GM21367 (cell line): ENCODE data around the gene EDEM2.
"Not testable (repeated sequence)": the region's sequence is repeated elsewhere in the genome, so short reads cannot be mapped to it uniquely, and the experiment has no call there.

Experiments
- ATAC-seq: cut with Tn5 transposase; IDR thresholded peaks from one replicate; pipeline ENCODE4 v1.9.1; 2021; ENCODE audit not compliant: unreplicated experiment

Gene EDEM2

GRCh38 chr20:35133735-35134134 lies 13.4 kb downstream of the EDEM2 start:
- no peak for ATAC-seq

GRCh38 chr20:35133031-35133430 lies 14.1 kb downstream of the EDEM2 start:
- no peak for ATAC-seq

- no peak for ATAC-seq
Measured at GRCh38 chr20:35131934-35132333, 15.2 kb downstream of the EDEM2 start.

GRCh38 chr20:35129647-35130069 lies 17.5 kb downstream of the EDEM2 start:
- no peak for ATAC-seq

- ATAC-seq, result no peak
Measured at GRCh38 chr20:35125753-35126152, 21.4 kb downstream of the EDEM2 start.

GRCh38 chr20:35122756-35123405 lies 24.3 kb downstream of the EDEM2 start:
- ATAC-seq, result no peak

GRCh38 chr20:35121186-35121585 lies 25.9 kb downstream of the EDEM2 start:
- ATAC-seq, result no peak

- ATAC-seq, result no peak
Measured at GRCh38 chr20:35120012-35120701, 27.0 kb downstream of the EDEM2 start.

GRCh38 chr20:35117629-35118028 lies 29.5 kb downstream of the EDEM2 start:
- no peak for ATAC-seq

GRCh38 chr20:35117196-35117595 lies 29.9 kb downstream of the EDEM2 start:
- no peak for ATAC-seq

- no peak for ATAC-seq
Measured at GRCh38 chr20:35116258-35116657, 30.9 kb downstream of the EDEM2 start.

- ATAC-seq, result no peak
Measured at GRCh38 chr20:35115606-35116005, 31.5 kb downstream of the EDEM2 start.

GRCh38 chr20:35112276-35112675 lies 34.9 kb downstream of the EDEM2 start:
- not testable (repeated sequence) for ATAC-seq

- ATAC-seq, result no peak
Measured at GRCh38 chr20:35111141-35111888, 35.8 kb downstream of the EDEM2 start.

- ATAC-seq, result no peak
Measured at GRCh38 chr20:35108921-35109320, 38.2 kb downstream of the EDEM2 start.

GRCh38 chr20:35106827-35107380 lies 40.2 kb downstream of the EDEM2 start:
- ATAC-seq, result no peak

- no peak for ATAC-seq
Measured at GRCh38 chr20:35104685-35105295, 42.3 kb downstream of the EDEM2 start.

- ATAC-seq, result no peak
Measured at GRCh38 chr20:35101620-35102019, 45.5 kb downstream of the EDEM2 start.

- no peak for ATAC-seq
Measured at GRCh38 chr20:35093267-35093884, 53.8 kb downstream of the EDEM2 start.

- ATAC-seq, result peak; percentile 82
Measured at GRCh38 chr20:35092524-35093266, 54.4 kb downstream of the EDEM2 start, which contains the start of gene TRPC4AP. TRPC4AP (minus strand) TSS chr20:35092807; CDS start chr20:35092781, 26 bp downstream.
